ENCODE measurements around the gene CDK16.

CDK16 gene

DNA sequence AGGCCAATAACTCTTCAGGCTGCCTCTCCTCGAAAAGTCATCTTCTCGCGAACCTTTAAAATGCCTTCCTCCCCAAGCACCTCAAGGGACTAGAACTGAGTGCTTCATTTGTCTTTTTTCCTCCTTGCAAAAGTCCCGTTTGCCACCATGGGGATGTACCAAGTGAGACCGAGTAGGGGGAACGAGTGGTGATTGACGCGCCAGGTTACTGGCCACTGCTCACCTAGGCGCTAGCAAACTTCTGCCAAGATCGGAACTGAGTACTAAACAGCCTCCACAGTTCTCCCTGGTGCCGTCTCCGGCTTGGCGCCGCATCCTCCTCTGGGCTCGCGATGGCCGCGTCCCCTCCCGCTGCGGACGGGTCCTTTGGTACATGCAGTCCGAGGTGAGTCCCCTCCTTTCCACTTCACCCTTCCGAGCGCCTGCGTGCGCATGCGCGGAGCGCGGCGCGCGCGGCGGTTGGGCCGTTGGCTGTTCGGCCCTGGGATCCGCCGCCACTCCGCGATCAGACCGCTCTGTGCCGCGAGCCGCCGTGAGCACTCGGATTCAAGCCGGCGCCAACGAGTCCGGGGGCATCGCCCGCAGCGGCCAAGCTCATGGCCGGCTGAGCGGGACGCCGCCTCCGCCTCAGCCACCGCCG is at the start of gene CDK16:
Gene CDK16 (plus strand): TSS at position 402 of the 640 bp plus-strand sequence. CDS start 4,877 bp downstream, outside the sequence.
- DNase-seq (ENCODE audit: low spot score) = peak; percentile 85

DNA sequence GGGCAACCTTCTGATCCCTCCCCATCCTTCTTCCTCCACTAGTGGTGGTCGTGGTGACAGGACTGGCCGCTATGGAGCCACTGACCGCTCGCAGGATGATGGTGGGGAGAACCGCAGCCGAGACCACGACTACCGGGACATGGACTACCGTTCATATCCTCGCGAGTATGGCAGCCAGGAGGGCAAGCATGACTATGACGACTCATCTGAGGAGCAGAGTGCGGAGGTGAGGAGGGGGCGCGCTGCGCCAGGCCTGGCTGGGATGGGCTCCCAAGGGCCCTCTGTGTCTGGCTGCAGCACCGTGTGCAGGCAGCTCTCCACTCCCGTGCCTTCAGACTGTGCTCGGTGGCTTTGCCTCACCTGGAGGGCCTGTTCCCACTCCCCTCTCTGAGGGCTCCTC is 49.2 kb upstream of the CDK16 start:
- no peak for DNase-seq (ENCODE audit: low spot score)

DNA sequence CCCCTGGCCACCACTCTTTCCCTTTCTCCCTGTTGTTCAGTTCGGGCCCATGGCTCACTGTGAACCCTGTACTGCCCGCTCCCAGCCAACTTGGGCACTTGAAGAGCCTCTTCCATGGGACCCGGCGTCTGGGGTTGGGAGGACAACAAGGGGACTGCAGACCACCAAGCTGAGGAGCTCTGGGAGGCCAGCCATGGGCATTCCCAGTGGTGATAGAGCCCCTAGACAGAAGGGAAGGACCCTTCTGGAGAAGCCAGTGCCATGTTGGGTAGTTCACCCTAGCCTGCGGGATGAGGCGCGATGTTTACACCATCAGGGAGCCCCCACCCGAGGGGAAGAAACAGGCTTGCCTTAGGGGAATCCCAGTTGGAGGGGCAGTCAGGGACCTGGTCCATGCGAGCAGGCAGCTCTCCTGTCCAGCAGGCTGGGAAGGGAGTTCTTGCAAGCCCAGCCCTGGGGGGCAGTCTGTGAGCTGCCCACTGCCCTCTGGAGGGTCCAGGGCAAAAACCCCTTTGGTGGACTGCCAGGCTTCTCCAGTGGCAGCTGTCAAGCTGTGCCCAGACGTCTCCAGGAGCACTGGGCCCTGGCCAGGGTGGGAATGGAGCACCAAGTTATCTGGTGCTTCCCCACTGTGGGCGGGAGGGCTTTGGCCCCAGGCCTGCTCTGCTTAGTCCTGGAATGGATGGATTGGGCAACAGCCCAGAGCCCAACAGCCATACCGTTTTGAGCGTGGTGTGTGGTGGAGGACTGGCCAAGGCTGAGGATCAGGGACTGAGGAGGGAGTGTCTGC is 48.6 kb upstream of the CDK16 start:
- DNase-seq (ENCODE audit: low spot score) = no peak

DNA sequence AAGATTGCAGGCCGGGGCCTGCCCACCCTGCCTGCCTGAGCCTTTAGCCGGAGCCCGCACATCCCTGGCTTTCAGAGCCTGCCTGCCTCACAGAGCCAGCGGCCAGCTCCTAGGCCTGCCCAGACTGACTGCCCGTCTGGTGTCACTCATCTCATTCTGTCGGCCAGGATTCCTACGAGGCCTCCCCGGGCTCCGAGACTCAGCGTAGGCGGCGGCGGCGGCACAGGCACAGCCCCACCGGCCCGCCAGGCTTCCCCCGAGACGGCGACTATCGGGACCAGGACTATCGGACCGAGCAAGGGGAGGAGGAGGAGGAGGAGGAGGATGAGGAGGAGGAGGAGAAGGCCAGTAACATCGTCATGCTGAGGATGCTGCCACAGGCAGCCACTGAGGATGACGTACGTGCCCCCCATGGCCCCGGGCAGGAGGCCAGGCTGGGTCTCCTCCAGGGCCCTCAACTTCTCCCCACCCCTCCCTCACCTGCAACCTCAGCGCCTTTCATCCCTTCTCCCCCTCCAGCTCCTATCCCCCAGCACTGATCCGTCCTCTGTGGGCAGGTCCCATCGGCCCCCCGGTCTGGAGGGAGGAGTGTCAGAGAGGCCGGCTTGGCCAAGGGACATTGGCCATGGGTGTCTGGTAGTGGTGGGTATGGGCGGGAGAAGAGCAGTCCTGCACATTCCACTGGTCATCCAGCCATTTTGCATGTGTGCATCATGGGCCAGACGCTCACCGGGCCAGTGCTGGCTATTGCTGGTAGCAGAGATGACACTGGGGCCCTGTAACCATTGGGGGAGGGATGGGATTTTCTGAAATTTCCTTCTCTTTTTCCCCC is 47.4 kb upstream of the CDK16 start:
- DNase-seq (ENCODE audit: low spot score) = no peak

DNA sequence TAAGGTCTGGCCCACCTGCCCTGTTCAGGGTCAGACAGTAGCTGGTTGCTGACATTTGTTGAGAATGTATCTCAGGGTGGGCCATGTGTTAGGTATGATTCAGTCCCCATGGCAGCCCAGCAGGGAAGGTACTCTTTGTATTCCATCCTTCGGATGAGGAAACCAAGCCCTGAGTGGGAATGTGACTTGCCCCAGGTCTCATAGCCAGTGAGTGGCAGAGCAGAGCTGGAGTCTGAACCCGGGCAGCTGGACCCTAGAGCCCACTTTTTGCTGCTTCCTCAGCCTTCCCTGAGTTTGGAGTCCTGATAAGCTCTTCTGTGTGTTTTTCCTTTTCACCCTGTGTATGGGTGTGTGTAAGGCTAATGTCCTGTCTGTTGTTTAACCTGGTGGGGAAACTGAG is 46.5 kb upstream of the CDK16 start:
- no peak for DNase-seq (ENCODE audit: low spot score)

DNA sequence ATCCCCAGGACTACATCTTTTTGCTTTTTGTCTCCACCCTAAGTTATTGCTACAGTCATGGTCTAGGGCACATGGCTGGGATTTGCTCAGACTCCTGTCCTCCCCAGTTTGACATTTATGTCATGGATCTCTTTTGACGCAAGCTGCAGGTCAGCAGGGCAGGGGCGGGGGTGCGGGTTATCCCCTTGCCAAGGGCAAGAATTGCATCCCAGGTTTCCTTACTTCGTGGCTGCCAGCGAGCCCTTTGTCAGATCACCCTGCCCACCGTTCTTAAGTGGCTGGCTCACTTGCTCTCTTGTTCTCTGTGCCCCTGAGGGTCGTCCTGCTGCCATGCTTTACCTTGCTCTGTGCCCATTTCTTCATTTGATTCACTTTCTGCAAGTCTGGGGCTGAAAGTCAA is 45.9 kb upstream of the CDK16 start:
- DNase-seq (ENCODE audit: low spot score) = no peak

DNA sequence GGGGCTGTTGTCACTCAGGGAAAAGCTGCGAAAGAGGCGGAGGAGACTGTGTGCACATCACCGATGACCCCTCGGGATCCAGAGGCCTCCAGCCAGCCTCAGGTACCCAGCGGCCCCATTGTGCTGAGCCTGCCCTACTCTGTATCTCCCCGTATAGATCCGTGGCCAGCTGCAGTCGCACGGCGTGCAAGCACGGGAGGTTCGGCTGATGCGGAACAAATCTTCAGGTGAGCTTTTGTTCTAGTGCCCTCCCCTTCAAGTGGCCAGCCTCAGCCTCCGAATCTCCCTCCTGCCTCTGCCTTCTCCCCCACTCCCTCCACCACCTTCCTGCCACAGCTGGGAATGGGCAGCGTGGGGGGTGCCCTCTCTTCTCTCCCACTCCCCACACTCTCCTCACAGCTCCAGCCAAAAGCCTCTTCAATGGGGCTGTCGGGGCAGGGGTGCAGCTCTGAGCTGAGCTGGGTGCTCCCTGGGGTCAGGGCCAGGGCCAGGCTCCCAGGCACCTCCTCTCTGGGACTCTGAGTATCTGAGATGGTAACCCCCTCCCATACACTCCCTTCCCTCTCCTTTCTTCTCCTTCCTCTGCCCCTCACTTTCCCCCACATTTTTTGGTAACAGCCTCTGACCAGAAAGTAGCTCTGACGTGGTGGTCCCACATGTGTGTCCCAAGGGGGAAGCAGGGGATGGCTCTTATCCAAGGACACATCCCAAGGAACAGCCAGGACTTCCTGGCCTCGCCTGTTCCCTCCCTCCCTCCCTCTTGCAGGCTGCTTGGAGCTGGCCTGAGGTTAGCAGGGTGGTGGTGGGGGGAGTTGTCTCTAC is 45.3 kb upstream of the CDK16 start:
- no peak for DNase-seq (ENCODE audit: low spot score)

DNA sequence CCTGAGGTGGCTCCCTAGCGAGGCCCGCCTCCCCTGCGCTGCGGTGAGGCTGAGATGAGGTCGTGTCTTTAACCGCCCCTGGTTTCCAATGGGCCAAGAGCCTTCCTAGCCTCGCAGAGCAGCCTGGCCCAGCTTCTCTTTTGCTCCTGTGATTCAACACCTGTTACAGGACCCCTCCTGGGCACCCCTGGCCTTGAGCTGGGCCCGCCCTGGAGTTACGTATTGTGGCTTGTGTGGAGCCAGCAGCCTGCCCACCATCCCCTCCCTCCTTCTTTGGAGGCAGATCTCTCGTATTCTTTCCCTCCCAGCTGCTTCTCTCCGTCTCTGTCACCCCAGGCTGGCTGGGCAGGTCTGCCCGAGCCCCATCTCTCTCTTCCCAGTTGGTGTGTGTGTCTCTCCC is 44.1 kb upstream of the CDK16 start:
- no peak for DNase-seq (ENCODE audit: low spot score)

DNA sequence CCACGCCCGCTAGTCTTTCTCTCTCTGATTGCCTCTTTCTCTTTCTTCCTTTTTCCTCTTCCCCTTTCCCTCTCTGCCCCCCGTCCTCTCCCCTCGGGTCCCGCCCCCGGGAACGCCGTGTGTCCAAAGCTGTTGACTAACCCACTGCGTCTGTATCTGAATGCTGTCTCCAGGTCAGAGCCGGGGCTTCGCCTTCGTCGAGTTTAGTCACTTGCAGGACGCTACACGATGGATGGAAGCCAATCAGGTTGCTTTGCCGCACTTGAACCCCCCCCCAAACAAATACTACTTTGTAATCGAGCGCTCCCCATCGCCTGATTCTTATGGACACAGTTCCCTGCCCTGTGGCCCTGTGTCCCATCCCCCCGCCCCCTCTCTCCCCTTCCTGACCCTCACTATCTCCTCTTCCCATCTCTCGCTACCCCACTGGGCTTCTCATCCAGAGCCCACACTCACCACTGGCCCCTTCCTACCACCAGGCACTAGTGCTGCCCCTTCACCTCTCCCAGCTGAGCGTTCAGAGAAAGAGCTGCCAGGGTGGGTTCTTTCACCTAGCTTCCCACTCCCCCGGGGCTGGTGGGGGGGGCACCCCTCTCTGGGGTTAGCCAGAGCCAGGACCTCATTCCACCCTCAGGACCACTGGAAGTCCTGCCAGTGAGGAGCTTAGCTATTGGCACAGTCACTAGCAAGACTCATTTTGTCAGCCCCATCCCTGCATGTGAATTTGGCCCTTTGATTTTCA is 43.5 kb upstream of the CDK16 start:
- no peak for DNase-seq (ENCODE audit: low spot score)

DNA sequence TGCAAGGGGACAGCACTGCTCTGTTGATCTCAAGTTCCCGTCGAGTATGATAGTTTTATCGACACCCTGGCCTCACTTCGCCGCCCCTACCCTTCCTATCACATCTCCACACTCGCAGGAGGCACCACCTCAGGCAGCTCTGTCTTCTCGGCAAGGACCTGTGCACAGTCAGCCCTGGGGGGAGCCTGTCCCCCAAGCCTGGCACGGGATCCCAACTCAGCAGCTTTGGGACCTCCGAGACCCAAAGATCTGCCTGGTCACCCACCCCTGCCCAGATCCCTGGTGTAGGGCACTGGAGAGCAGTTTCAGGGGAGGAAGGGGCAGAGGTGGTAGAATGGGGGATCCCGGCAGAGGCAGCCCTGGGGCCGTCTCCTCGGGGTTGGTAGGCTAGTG is 42.9 kb upstream of the CDK16 start:
- no peak for DNase-seq (ENCODE audit: low spot score)

DNA sequence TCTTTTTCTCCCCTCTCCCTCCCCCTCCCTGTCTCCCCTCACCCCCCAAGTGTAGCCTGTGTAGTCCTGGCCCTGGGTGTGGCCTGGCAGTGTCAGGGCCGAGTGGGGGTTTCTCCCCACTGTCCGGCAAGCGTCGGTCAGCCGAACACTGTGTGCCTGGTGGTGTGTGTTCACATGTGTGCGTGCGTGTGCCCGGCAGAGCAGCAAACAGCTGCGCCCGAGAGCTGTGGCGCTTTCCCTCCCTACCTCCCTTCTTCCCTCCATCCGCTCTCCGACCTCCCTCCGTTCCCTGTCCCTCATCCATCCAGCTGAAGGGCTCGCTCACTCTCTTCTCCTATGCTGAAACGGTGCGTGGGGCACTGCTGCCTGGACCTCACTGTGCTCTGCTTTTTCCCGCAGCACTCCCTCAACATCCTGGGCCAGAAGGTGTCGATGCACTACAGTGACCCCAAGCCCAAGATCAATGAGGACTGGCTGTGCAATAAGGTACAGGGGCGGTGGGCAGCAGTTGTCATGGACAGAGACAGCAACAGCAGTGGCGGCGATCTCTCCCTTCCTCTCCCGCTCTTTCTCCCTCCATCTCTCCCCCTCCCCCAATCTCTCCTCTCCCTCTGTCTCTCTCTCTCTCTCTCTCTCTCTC is 42.3 kb upstream of the CDK16 start:
- no peak for DNase-seq (ENCODE audit: low spot score)

DNA sequence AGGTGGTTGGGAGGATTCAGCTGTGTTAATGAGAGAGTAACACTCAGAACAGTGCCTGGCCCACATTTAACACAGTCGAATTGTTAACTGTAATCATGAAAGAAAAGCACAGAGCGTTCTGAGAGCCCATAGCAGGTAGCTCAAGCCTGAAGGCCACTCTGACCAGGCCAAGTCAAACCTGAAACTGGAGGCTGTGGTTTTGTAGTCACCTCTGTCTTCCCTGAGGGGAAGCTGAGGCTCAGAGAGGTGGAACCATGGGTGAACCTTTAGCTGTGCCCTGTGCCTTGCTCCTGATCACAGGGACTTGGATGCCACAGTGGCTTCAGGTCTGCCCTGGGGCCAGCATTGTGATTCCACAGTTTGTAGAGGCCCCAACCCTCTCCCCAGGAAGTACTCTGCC is 41.4 kb upstream of the CDK16 start:
- no peak for DNase-seq (ENCODE audit: low spot score)

DNA sequence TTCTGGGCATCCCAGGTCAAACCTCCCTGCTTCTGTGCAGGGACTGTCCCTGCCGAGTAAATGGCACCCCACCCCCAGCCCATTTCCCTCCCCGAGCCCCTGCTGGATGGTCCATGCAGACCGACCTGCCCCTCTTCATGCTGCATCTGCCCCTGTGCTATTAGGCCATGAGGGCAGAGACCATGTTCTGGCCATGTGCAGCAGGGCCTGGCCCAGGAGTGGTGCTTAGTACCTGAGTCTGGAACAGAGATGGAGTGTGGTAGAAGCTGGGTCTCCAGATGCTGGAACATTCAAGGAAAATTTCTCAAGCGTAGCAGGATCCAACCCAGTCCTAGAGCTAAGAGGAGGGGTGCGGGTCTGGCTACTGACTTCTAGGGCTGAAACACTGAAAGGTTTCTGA is 40.1 kb upstream of the CDK16 start:
- no peak for DNase-seq (ENCODE audit: low spot score)

DNA sequence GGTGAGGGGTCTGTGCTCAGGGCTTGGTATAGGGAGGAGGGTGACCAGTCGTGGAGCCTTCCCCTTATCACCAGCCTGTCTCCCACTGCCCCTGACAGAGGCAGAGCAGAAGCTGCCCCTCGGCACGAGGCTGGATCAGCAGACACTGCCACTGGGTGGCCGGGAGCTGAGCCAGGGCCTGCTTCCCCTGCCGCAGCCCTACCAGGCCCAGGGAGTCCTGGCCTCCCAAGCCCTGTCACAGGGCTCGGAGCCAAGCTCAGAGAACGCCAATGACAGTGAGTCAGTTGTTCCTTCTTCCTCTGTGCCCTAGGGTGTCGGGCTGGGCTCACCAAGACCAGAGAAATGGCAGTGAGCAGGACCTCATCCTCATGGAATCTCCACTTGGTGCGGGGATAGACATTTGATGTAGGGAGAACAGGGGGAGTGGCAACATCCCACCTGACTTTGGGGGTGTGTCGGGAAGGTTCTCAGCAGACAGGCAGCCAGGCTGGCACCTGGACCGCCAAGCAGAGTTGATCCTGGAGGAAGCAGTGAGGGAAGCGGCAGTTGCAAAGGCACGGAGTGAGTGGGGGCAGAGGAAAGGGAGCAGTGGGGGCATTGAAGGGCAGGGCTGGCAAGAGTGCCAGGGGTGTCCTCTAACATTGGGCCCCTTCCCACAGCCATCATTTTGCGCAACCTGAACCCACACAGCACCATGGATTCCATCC is 39.1 kb upstream of the CDK16 start:
- no peak for DNase-seq (ENCODE audit: low spot score)

DNA sequence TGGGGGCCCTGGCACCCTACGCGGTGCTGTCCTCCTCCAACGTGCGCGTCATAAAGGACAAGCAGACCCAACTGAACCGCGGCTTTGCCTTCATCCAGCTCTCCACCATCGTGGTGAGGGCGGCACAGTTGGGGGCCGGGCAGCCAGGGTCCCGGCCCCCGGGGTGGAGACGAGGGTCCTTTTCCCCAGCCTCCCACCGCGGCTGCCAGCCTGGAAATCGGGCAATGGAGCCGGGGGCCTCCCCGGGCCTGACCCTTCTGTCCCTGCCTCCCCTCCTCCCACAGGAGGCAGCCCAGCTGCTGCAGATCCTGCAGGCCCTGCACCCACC is 38.6 kb upstream of the CDK16 start:
- no peak for DNase-seq (ENCODE audit: low spot score)

DNA sequence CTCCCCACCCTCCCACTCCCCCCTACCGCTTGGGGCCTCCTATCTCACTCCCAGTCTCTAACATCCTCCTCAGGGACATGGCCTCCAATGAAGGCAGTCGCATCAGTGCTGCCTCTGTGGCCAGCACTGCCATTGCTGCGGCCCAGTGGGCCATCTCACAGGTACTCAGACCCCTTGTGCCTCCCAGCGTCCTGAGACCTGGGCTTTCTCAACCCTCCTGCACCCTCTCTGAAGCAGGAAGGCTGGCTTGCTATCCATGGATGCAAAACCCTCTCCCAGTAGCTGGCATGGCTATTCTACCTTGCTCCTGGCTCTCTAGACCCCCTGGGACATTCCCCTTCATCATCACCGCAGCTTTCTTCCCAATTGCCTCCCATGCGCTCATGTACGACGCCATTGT is 38.1 kb upstream of the CDK16 start:
- no peak for DNase-seq (ENCODE audit: low spot score)

DNA sequence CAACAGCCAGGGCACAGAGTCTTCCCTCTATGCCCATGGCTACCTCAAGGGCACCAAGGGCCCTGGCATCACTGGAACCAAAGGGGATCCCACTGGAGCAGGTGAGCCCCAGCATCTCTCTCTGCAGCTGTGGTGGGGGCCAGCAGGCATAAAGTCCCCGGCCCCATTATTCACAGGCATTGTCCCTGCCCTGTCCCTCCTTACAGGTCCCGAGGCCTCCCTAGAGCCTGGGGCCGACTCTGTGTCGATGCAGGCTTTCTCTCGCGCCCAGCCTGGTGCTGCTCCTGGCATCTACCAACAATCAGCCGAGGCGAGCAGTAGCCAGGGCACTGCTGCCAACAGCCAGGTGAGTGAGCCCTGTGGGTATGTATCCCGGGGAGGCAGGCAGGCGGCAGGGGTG is 37.2 kb upstream of the CDK16 start:
- DNase-seq (ENCODE audit: low spot score) = no peak

DNA sequence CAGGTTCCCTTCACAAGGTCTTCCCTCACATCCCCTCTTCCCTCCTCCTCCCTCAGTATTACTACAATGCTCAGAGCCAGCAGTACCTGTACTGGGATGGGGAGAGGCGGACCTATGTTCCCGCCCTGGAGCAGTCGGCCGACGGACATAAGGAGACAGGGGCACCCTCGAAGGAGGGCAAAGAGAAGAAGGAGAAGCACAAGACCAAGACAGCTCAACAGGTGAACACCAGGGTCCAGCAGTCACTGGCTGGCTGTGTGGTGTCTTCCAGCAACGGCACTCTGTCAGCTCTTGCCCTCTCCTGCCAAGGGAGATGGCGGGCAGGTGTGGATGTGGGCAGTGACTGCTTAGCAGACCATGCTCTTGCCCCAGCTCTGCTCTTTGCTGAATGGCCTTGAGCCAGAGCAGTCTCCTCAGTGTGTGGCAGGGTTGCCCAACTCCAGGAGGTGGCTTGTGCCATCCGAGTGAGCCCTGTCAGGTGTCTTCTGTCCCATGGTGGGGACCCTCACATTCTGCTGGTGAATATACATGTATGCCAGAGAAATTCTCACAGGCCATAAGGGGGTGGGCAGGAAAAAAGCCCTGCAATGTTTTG is 36.3 kb upstream of the CDK16 start:
- DNase-seq (ENCODE audit: low spot score) = no peak

DNA sequence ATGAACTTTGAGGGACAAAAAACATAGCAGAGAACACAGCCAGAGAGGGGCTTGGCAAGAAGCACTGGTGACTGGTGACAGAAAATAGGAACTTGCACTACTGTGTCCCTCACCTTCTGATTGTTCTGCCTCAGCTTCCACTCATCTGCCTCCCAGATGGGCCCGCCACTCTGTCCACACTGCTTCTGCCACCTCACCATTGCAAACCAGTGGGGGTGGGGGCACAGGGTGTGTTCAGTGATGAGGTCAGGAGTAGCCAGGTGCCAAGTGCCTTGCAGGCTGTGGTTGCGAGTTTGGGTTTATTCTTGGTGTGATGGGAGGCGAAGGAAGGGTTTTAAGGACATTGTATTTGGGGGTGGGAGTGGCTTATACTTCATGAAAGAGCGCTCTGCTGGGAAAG is 34.0 kb upstream of the CDK16 start:
- DNase-seq (ENCODE audit: low spot score) = no peak

DNA sequence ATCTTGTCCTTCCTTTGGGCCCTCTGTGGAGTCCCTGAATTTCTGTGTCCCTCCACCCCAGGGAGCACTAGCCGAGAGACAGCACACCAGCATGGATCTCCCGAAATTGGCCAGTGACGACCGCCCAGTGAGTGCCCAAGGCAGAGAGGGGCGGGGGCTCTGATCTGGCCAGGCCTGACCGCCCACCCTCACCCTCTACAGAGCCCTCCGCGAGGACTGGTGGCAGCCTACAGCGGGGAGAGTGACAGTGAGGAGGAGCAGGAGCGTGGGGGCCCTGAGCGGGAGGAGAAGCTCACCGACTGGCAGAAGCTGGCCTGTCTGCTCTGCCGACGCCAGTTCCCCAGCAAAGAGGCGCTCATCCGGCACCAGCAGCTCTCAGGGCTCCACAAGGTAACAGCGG is 33.2 kb upstream of the CDK16 start:
- no peak for DNase-seq (ENCODE audit: low spot score)

Data from RKO (cell line).